A549 treated with RU486 at 1 μM for 4 hours (cell line): Measurements from ENCODE around the gene CDKL2. TPM values are rescaled to one million over a fixed set of nuclear protein-coding genes. Genes with fewer than 3 reads are reported as not detected.

ENCODE experiments used
- total RNA-seq: library from RNA; stranded (reverse); fragments of 200-300 nt; extraction: Qiagen RNA extraction; gene quantifications from 5 replicates; pipeline ENCODE4 v1.2.3, GENCODE V29; 2022; ENCODE audit warnings: low read depth

CDKL2 gene
- 0.34 to 0.93 TPM (median 0.71 TPM) in 5 replicates for total RNA-seq

GRCh38 chr4:75630174-75630936 is at the start of gene CDKL2:
TSS of gene CDKL2 (minus strand) at chr4:75630528. CDS start at chr4:75625988, 4,540 bp downstream.

GRCh38 chr4:75673027-75673958 is 43.0 kb upstream of the CDKL2 start, which contains the start of gene G3BP2:
TSS of gene G3BP2 (minus strand) at chr4:75673411. CDS start at chr4:75662025, 11,386 bp downstream.

GRCh38 chr4:75555294-75556164 is 74.8 kb downstream of the CDKL2 start, which contains the start of gene ODAPH:
TSS of gene ODAPH (plus strand) at chr4:75556066. CDS start at chr4:75556083, 17 bp downstream.

Other genes starting within 250 kb of the CDKL2 start
- 7.6 to 19.3 TPM (median 16.0 TPM) in 5 replicates for gene RCHY1, start 116.1 kb downstream of the CDKL2 start, total RNA-seq
- 4.5 to 7.1 TPM (median 5.1 TPM) in 5 replicates for gene THAP6, start 116.1 kb downstream of the CDKL2 start, total RNA-seq
- gene ODAPH, start 74.5 kb downstream of the CDKL2 start, total RNA-seq, result 0.28 TPM in 1 of 5 replicates, not detected in the others
- gene G3BP2, start 42.9 kb upstream of the CDKL2 start, total RNA-seq, result 49.2 to 114 TPM (median 85.1 TPM) in 5 replicates
- 13.6 to 27.9 TPM (median 24.8 TPM) in 5 replicates for gene USO1, start 94.0 kb upstream of the CDKL2 start, total RNA-seq